Activated T-cell treated with anti-CD3 and anti-CD28 coated beads, Interleukin-2, amount 50 U/mL, for 1 hour (primary cell): ENCODE data around the gene BLZF1.
"Not testable (repeated sequence)": the region's sequence is repeated elsewhere in the genome, so short reads cannot be mapped to it uniquely, and the experiment has no call there.

Experiments
- DNase-seq: peaks from one replicate; pipeline ENCODE4 v3.0.0-alpha.2; 2020

BLZF1 gene

DNA sequence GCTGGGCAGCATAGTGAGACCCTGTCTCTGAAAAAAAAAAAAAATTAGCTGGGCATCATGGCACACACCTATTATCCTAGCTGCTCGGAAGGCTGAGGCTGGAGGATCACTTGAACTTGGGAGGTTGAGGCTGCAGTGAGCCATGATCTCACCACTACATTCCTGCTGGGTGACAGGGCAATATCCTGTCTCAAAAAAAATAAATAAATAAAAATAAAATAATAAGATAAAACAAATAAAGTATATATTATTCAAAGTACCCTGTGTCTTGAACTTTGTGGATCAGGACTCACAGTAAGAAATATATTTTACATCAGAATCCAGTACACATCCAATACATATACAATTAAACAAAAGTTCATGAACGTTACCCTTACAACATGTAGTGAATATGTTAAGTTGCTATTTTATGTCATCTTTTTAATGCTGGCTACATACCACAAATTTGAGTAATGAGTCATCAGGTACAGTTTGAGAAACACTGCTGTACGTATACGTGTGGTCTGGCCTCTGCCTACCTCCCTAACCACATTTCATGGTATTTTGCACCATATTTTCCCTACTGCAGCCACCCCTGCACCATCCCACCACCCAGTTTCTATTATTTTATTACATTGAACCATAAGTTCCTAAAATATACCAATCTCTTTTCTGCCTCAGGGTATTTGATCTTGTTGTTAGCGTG is 4.8 kb upstream of the BLZF1 start:
- DNase-seq: no peak

DNA sequence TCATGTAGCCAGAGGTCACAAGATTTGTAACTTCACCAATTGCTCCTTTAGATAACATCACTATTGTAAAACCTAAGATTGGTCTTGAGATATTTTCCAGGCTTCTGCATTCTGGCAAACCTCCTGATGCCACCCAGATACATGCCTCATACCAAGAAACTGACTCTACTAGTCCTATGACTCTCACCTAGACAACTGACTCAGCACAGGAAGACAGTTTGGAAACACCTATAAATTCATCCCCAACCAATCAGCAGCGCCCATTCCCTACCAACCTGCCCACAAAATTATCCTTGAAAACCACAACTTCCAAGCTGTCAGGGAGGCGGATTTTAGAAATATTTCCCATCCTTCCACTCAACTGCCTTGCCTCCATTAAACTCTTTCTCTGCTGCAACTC is 3.0 kb upstream of the BLZF1 start:
- no peak for DNase-seq

DNA sequence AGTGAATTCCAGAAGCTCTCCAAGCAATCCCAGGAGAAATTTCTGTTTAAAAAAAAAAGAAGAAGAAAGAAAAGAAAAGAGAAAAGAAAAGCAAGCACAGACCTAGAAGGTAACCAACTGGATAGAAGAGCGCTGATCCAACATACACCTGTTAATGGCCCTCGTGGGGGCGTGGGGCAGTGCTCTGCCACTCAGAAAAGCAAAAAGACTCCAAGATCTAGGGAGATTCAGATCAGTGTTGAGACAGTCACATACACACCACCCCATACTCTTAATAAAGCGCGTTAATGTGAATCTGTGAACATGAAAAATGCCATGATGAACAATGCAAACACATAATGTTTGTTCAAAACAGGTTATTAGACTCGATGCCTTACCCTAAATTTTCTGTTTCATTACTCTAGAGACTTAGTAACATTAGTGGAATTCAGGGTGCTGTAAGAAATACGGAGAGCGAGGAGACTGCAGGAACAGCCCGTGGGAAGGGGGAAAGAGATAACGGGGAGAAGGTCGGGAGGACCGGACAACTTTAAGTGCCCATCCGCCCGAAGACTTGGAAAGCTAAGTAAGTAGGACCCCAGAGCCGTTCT is 804 bp upstream of the BLZF1 start:
- DNase-seq: no peak

DNA sequence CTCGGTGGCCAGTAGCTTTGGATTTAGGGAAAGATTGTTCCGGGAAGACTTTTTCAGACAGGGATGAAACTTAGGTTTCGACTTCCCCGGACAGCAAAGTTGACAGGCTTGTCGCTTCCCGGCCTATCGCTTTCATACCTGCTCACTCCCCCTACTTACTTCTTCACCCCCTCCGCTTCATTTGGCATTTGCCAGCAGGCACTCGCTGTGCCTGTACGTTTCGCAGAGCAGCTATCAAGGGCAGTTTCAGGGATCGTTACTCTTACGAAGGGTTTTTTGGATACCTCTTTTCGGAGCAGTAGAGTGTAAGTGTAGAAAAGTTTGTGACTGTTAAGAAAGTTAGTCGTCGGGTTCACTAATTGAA is 393 bp downstream of the BLZF1 start:
- DNase-seq: peak; percentile 40

DNA sequence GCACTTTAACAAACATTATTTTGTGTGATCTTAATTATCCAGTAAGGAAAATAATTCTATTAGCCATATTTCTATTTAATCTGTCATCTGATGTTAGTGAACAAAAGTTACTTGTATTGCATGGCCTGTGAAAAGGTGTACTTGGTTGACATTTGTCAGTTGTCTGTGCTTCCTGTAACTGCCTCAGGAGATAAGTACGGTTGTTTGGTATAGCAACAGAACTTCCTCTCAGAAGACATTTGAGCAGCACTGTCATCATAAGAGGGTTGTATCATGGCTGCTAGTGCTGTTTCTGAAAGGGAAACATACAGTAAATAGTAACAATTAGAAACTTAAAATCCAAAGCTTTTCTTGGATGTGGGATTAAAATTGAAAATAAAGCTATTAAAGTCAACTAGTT is 3.4 kb downstream of the BLZF1 start:
- DNase-seq: no peak

DNA sequence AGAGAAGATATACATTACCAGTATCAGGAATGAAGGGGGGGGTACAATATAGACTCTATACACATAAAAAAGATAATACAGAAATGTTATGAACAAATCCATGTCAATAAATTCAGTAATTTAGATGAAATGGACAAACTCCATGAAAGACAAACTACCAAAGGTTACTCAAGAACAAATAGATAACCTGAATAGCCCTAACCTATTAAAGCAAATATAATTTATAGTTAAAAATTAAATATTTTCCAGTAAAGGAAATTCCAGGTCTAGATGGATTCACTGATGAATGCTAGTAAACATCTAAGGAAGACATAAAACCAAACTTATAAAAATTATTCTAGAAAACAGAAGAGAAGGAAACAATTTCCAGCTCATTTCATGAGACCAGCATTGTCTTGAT is 13.2 kb downstream of the BLZF1 start:
- no peak for DNase-seq

DNA sequence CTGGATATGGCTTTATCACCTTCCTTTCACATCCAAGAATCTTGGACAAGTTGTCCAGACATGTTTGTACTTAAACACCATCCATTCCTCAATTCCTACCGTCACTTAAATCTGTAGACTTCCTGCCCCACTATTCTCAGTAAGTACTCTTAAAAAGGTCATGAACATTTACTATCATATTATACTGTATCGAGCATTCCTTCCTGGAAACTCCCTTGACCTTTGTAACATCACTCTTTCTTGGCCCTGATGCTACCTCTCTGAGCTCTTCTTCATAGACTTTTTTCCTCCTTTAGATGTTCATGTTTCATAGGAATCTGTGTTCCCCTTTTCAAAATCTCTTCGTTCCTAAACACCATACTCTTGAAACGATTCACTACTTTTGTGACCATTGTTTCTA is 15.5 kb downstream of the BLZF1 start:
- no peak for DNase-seq

DNA sequence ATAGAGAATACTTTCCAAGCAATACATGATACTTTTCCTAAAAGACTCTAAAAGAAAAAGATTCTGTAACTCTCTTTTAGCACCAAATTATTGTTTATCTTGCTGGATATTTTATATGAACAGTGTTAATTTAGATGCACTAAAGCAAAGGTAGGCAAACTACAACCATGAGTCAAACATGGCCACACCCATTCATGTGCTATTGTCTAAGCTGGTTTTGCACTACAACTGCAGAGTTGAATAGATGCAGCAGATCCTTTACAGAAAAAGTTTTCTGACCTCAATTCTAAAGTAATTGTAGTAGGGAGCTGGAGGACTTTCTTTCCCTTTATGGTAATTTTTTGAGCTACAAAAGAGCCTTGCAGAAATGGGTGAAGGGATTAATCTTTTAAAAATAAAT is 19.4 kb downstream of the BLZF1 start:
- no peak for DNase-seq

DNA sequence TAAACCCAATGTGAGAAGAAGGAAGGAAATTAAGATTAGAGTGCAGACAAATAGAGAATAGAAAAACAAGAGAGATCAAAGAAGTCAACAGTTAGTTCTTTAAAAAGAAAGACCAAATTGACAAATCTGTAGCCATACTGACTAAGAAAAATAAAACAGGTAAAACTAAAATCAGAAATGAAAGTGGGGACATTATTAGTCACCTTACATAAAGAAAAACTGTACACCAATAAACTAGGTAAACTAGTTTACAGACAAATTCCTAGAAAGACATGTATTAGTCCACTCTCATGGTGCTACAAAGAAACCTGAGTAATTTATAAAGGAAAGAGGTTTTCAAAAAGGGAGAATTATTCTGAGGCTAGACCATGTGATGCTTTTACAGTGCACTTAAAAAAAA is 22.3 kb downstream of the BLZF1 start:
- no peak for DNase-seq

DNA sequence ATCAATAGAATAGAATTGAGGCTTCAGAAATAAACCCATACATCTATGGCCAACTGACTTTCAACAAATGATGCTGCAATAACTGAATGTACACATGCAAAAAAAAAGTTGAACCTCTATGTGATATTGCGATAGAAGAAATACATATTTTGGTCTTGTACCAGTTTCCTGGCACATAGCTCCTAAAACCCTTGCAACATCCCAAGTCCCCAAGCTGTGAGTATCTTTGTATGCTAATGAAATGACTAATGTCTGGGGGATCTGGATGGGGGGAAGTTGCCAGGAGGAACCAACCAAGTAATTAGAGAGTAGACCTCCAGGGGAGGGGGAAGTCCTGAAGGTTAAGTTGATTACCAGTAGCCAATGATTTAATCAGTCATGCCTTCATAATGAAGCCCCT is 24.4 kb downstream of the BLZF1 start:
- no peak for DNase-seq

DNA sequence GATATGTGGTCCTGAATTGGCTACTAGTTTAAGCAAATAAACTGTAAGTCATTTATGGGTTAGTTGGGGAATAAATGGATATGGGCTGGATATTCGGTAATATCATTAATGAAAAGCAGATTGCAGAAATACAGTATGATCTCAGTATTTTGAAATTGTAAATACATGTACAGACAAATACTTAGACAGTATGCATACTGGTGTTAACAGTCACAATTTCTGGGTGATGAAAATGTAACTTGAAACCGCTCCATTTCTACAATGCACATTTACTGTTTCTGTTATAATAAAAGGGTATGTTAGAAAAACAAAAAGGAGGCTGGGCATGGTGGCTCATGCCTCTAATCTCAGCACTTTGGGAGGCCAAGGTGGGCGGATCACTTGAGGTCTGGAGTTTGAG is 28.0 kb downstream of the BLZF1 start:
- DNase-seq: no peak

DNA sequence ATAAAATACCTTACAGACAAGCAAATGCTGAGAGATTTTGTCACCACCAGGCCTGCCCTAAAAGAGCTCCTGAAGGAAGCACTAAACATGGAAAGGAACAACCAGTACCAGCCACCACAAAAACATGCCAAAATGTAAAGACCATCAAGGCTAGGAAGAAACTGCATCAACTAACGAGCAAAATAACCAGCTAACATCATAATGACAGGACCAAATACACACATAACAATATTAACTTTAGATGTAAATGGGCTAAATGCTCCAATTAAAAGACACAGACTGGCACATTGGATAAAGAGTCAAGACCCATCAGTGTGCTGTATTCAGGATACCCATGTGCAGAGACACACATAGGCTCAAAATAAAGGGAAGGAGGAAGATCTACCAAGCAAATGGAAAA is 34.6 kb downstream of the BLZF1 start:
- DNase-seq: not testable (repeated sequence)

DNA sequence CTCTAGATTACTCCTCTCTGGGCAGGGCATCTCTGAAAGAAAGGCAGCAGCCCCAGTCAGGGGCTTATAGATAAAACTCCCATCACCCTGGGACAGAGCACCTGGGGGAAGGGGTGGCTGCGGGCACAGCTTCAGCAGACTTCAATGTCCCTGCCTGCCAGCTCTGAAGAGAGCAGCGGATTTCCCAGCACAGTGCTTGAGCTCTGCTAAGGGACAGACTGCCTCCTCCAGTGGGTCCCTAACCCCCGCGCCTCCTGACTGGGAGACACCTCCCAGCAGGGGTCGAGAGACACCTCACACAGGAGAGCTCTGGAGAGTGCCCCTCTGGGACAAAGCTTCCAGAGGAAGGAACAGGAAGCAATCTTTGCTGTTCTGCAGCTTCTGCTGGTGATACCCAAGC is 40.3 kb downstream of the BLZF1 start:
- DNase-seq: not testable (repeated sequence)

DNA sequence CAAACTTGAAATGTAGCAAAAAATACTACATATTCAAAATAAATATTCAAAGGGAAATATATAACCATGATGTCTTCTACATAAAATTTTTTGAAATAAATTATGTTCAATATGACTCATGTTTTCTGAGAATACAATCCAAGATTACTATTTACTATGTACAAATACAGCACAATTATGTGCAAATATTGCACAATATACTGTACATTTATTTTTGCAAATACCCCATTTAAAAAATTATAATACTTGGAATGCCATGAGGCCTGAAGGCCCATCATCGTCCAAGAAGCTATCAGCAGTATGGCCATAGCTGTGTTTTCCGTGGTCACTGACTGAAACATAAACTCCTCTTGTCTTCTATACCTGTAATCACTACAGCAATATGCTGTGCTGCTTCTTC is 47.0 kb downstream of the BLZF1 start:
- no peak for DNase-seq

DNA sequence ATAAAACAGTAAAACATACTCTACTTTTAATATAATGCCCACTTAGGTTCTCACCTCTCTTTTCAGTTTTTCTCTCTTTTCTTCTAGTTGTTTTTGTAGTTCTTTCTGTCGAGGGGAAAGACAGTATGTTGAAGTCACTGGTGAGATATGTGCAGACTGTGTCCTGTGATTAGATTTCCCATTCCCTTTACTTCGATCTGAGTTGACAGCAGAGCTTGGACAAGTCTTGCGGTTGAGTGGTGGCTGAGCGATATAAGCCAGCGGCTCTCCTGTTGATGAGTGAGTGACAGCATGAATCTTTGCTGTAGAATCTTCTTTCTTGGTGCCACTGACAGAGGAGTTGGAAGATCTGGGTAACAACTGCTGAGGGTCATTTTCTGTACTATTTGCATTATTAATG is 53.3 kb downstream of the BLZF1 start:
- DNase-seq: no peak

DNA sequence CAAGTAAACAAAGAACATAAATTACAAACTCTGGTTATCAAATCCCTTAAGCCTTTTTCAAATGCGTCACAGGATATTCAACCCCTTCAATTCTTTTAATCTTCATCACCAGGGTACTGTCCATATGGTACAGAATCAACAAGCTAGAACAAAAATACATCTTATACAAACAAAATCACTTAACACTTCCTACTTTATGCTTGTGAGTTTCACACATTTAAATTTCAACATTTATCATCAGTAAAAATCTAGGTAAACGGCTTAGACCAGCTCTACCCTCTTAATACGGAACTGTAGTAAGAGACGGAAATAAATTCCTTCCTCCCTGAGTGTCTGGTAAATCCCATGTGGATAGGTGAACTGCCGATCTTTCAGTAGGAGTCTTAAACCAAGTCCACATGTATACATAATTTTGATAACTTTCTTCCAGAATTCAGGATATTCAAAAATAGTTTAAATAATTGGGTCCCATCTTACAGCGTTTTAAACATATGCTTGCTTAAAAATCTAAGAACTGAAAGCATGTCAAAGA is 58.2 kb downstream of the BLZF1 start:
- no peak for DNase-seq

DNA sequence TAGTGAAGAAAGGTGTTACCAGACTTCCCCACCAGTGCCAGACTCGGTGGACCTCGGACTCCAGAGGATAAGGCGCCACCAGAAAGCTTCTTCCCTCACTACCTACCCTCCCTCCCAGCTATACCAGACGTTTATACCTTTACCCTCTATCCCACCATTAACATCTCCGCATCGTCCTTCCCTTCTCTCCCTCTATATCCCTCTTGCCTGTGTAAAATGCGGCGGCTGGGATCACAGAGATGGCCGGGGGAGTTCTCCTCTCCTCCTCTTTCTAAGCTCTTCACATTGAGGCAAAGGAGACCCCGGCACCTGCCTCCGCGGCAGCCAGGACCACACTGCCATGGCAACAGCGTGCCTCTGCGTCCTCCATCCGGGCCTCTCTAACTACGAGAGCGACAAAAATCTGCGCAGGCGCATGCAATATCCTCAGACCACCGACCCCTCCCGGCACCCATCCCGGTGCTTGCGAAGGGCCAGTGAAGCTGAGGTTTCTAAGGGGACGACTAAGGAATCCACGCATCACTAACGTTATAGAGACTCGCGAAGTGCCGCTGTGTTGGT is 59.2 kb downstream of the BLZF1 start, which contains the start of gene CCDC181:
TSS of gene CCDC181 (minus strand) at position 394 of the 561 bp plus-strand sequence. CDS start 2,547 bp downstream, outside the sequence.
- DNase-seq: peak; percentile 58
